Measurements from ENCODE around the gene CALCOCO2.
"Not testable (repeated sequence)": the region's sequence is repeated elsewhere in the genome, so short reads cannot be mapped to it uniquely, and the experiment has no call there.

Gene CALCOCO2

GRCh38 chr17:48837458-48837857, 6.6 kb downstream of the CALCOCO2 start:
- DNase-seq, result peak; percentile 51 to 85 (median 81)
- H3K9me3 ChIP-seq (ENCODE audit: control extremely low read depth in 1 of 5, control insufficient read depth in 4 of 5, insufficient read depth in 2 of 5, low read depth in 1 of 5, low read length in 4 of 5); POLR2A ChIA-PET; H3K27me3 ChIP-seq (replicated peaks in 2 of 5; ENCODE audit: control insufficient read depth in 4 of 5, insufficient read depth in 5 of 5, low read length in 4 of 5); H3K27ac ChIP-seq (ENCODE audit: insufficient read depth in 1 of 2, low read depth in 1 of 2, low read length in 2 of 2, poor library complexity in 1 of 2, severe bottlenecking in 2 of 2); H3K36me3 ChIP-seq (ENCODE audit: control insufficient read depth in 4 of 4, insufficient read depth in 4 of 4, low read length in 3 of 4): not testable (repeated sequence)
- whole genome bisulfite sequencing (ENCODE audit: insufficient coverage), result 21% methylated on average over 3 of the region's 4 CpGs
- CTCF ChIA-PET, result interaction anchor here (0.6 to 5.0 kb wide), 4 partner anchors 23 to 166 kb away, joined by 3 to 45 read pairs (median 8); partner anchors contain the start of gene TTLL6
- Histone ChIP-seq H3K4me3 (ENCODE audit: control insufficient read depth in 1 of 7, extremely low read depth in 1 of 7, insufficient read depth in 4 of 7, low read depth in 2 of 7, low read length in 6 of 7) (peak overlapping the region in 2 of 7 experiments; percentile 9 to 57), H3K4me1 (ENCODE audit: control extremely low read depth in 1 of 4, control insufficient read depth in 4 of 4, insufficient read depth in 4 of 4, low read length in 3 of 4) (peaks cover 12 to 76% (median 56%) of the 10 kb centered on the region in 4 experiments)

GRCh38 chr17:48840441-48840840, 9.6 kb downstream of the CALCOCO2 start:
- POLR2A ChIA-PET, result no interaction called here

GRCh38 chr17:48841395-48841831, 10.6 kb downstream of the CALCOCO2 start:
- Histone ChIP-seq H3K27ac (ENCODE audit: insufficient read depth in 1 of 2, low read depth in 1 of 2, low read length in 2 of 2, poor library complexity in 1 of 2, severe bottlenecking in 2 of 2) (peak overlapping the region in 1 of 2 experiments; percentile 40), H3K36me3 (ENCODE audit: control insufficient read depth in 4 of 4, insufficient read depth in 4 of 4, low read length in 3 of 4) (peaks cover 10 to 35% (median 17%) of the 10 kb centered on the region in 4 experiments), H3K27me3 (replicated peaks in 2 of 5; ENCODE audit: control insufficient read depth in 4 of 5, insufficient read depth in 5 of 5, low read length in 4 of 5) (no peaks in the 10 kb centered on the region), H3K9me3 (ENCODE audit: control extremely low read depth in 1 of 5, control insufficient read depth in 4 of 5, insufficient read depth in 2 of 5, low read depth in 1 of 5, low read length in 4 of 5) (no peaks in the 10 kb centered on the region), H3K4me3 (ENCODE audit: control insufficient read depth in 1 of 7, extremely low read depth in 1 of 7, insufficient read depth in 4 of 7, low read depth in 2 of 7, low read length in 6 of 7) (peak overlapping the region in 5 of 7 experiments; percentile 23 to 77 (median 39)), H3K4me1 (ENCODE audit: control extremely low read depth in 1 of 4, control insufficient read depth in 4 of 4, insufficient read depth in 4 of 4, low read length in 3 of 4) (peaks cover 12 to 57% (median 47%) of the 10 kb centered on the region in 4 experiments)
- POLR2A ChIA-PET, result interaction anchor here (1.9 kb wide), 1 partner anchor 10 kb away, joined by 9 read pairs; no protein-coding TSS in a partner anchor
- DNase-seq, result peak; percentile 84 to 96 (median 94)
- CTCF ChIA-PET, result interaction anchor here (1.0 to 3.9 kb wide), 11 partner anchors 10 to 137 kb away, joined by 3 to 24 read pairs (median 4); partner anchors contain the start of gene CALCOCO2
- WGBS (ENCODE audit: insufficient coverage), result no CpG with 5 or more reads among the region's 3 CpGs

More at GRCh38 chr17:48840441-48840840, 9.6 kb downstream of the CALCOCO2 start:
- no peaks in the 10 kb centered on the region for H3K27me3 ChIP-seq (replicated peaks in 2 of 5; ENCODE audit: control insufficient read depth in 4 of 5, insufficient read depth in 5 of 5, low read length in 4 of 5)
- no peak overlapping the region for H3K27ac ChIP-seq (ENCODE audit: insufficient read depth in 1 of 2, low read depth in 1 of 2, low read length in 2 of 2, poor library complexity in 1 of 2, severe bottlenecking in 2 of 2)
- H3K4me3 ChIP-seq (ENCODE audit: control insufficient read depth in 1 of 7, extremely low read depth in 1 of 7, insufficient read depth in 4 of 7, low read depth in 2 of 7, low read length in 6 of 7), result no peak overlapping the region
- H3K36me3 ChIP-seq (ENCODE audit: control insufficient read depth in 4 of 4, insufficient read depth in 4 of 4, low read length in 3 of 4), result peaks cover 8 to 28% (median 15%) of the 10 kb centered on the region in 4 experiments
- H3K9me3 ChIP-seq (ENCODE audit: control extremely low read depth in 1 of 5, control insufficient read depth in 4 of 5, insufficient read depth in 2 of 5, low read depth in 1 of 5, low read length in 4 of 5), result no peaks in the 10 kb centered on the region
- no peak for DNase-seq
- CTCF ChIA-PET, result interaction anchor here (1.1 to 3.9 kb wide), 7 partner anchors 9 to 136 kb away, joined by 3 to 24 read pairs (median 8); partner anchors contain the start of gene CALCOCO2
- 88% methylated on average over 3 of the region's 3 CpGs for WGBS (ENCODE audit: insufficient coverage)
- H3K4me1 ChIP-seq (ENCODE audit: control extremely low read depth in 1 of 4, control insufficient read depth in 4 of 4, insufficient read depth in 4 of 4, low read length in 3 of 4), result peaks cover 12 to 64% (median 53%) of the 10 kb centered on the region in 4 experiments

GRCh38 chr17:48842746-48843145, 11.9 kb downstream of the CALCOCO2 start:
- DNase-seq, result no peak
- H3K9me3 ChIP-seq (ENCODE audit: control extremely low read depth in 1 of 5, control insufficient read depth in 4 of 5, insufficient read depth in 2 of 5, low read depth in 1 of 5, low read length in 4 of 5), result no peaks in the 10 kb centered on the region
- no CpG with 5 or more reads among the region's 3 CpGs for WGBS (ENCODE audit: insufficient coverage)
- H3K4me3 ChIP-seq (ENCODE audit: control insufficient read depth in 1 of 7, extremely low read depth in 1 of 7, insufficient read depth in 4 of 7, low read depth in 2 of 7, low read length in 6 of 7), result no peak overlapping the region
- POLR2A ChIA-PET, result interaction anchor here (1.9 kb wide), 1 partner anchor 9 kb away, joined by 9 read pairs; no protein-coding TSS in a partner anchor
- peaks cover 10 to 41% (median 20%) of the 10 kb centered on the region in 4 experiments for H3K36me3 ChIP-seq (ENCODE audit: control insufficient read depth in 4 of 4, insufficient read depth in 4 of 4, low read length in 3 of 4)
- no peak overlapping the region for H3K27ac ChIP-seq (ENCODE audit: insufficient read depth in 1 of 2, low read depth in 1 of 2, low read length in 2 of 2, poor library complexity in 1 of 2, severe bottlenecking in 2 of 2)
- H3K4me1 ChIP-seq (ENCODE audit: control extremely low read depth in 1 of 4, control insufficient read depth in 4 of 4, insufficient read depth in 4 of 4, low read length in 3 of 4), result peaks cover 8 to 46% (median 35%) of the 10 kb centered on the region in 4 experiments
- H3K27me3 ChIP-seq (replicated peaks in 2 of 5; ENCODE audit: control insufficient read depth in 4 of 5, insufficient read depth in 5 of 5, low read length in 4 of 5), result no peaks in the 10 kb centered on the region
- CTCF ChIA-PET, result interaction anchor here (1.0 to 3.9 kb wide), 9 partner anchors 7 to 164 kb away, joined by 3 to 24 read pairs (median 4); partner anchors contain the start of genes CALCOCO2 and TTLL6

DNA sequence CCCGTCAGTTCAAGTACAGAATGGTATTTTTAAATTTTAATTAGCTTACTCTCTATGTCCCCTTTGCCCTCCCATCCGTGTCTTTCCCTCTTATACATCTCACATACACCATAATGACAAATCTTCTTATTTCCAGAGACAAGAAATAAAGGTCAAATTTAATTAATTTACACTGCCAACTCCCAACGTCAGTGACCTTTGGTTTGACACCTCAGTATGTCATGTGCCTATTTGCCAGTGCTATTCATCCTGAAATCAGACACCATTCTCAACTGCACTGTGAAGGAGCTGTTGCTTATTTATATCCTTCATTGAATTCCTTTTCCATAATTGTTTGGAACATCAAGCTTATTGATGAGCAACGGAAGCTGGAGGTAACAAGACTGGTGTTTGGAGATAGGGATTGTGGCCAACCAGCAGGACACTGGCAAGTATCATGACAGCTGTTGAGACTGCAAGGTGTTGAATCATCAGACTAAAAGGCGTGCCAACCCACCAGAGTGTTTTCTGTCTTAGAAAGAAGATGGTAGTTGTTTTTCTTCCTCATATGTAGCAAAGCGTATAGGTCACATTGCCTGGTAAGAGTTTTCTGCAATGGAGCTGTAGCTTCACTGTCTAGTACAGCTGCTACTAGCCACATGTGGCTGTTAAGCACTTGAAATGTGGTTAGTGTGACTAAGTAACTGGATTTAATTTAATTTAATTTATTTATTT, 12.5 kb downstream of the CALCOCO2 start:
- H3K27ac ChIP-seq (ENCODE audit: insufficient read depth in 1 of 2, low read depth in 1 of 2, low read length in 2 of 2, poor library complexity in 1 of 2, severe bottlenecking in 2 of 2), result no peak overlapping the region
- 98% methylated on average over 4 of the region's 6 CpGs for WGBS (ENCODE audit: insufficient coverage)
- H3K36me3 ChIP-seq (ENCODE audit: control insufficient read depth in 4 of 4, insufficient read depth in 4 of 4, low read length in 3 of 4), result peaks cover 11 to 47% (median 20%) of the 10 kb centered on the region in 4 experiments
- peaks cover 8 to 40% (median 30%) of the 10 kb centered on the region in 4 experiments for H3K4me1 ChIP-seq (ENCODE audit: control extremely low read depth in 1 of 4, control insufficient read depth in 4 of 4, insufficient read depth in 4 of 4, low read length in 3 of 4)
- no peaks in the 10 kb centered on the region for H3K27me3 ChIP-seq (replicated peaks in 2 of 5; ENCODE audit: control insufficient read depth in 4 of 5, insufficient read depth in 5 of 5, low read length in 4 of 5)
- CTCF ChIA-PET, result interaction anchor here (1.0 to 3.9 kb wide), 11 partner anchors 8 to 165 kb away, joined by 3 to 24 read pairs (median 4); partner anchors contain the start of genes CALCOCO2 and TTLL6
- no peaks in the 10 kb centered on the region for H3K9me3 ChIP-seq (ENCODE audit: control extremely low read depth in 1 of 5, control insufficient read depth in 4 of 5, insufficient read depth in 2 of 5, low read depth in 1 of 5, low read length in 4 of 5)
- POLR2A ChIA-PET, result interaction anchor here (0.6 kb wide), 1 partner anchor 988 kb away, joined by 3 read pairs; no protein-coding TSS in a partner anchor
- no peak for DNase-seq
- no peak overlapping the region for H3K4me3 ChIP-seq (ENCODE audit: control insufficient read depth in 1 of 7, extremely low read depth in 1 of 7, insufficient read depth in 4 of 7, low read depth in 2 of 7, low read length in 6 of 7)

DNA sequence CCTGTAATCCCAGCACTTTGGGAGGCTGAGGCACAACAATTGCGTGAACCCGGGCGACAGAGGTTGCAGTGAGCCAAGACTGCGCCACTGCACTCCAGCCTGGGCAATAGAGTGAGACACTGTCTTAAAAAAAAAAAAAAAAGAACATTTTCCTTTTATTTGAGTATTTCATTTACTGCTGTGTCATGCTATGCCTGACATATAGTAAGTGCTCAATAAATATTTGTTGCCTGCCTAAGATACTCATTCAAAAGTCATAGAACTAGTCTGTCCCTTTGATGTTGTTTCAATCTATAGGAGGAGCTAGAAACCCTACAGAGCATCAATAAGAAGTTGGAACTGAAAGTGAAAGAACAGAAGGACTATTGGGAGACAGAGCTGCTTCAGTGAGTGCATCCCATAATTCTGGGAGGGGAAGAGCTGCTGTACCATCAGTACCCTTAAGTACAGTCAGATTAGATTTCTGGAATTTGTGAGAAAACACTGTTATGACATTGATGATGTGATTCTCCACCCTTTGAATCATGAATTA, 20.0 kb downstream of the CALCOCO2 start:
- peak overlapping the region; percentile 98 to 99 for H3K27ac ChIP-seq (ENCODE audit: insufficient read depth in 1 of 2, low read depth in 1 of 2, low read length in 2 of 2, poor library complexity in 1 of 2, severe bottlenecking in 2 of 2)
- H3K4me1 ChIP-seq (ENCODE audit: control extremely low read depth in 1 of 4, control insufficient read depth in 4 of 4, insufficient read depth in 4 of 4, low read length in 3 of 4), result peaks cover 23 to 46% (median 30%) of the 10 kb centered on the region in 4 experiments

More for the DNA sequence above, 20.0 kb downstream of the CALCOCO2 start:
- no peaks in the 10 kb centered on the region for H3K27me3 ChIP-seq (replicated peaks in 2 of 5; ENCODE audit: control insufficient read depth in 4 of 5, insufficient read depth in 5 of 5, low read length in 4 of 5)
- H3K36me3 ChIP-seq (ENCODE audit: control insufficient read depth in 4 of 4, insufficient read depth in 4 of 4, low read length in 3 of 4), result peaks cover 15 to 57% (median 30%) of the 10 kb centered on the region in 4 experiments
- H3K4me3 ChIP-seq (ENCODE audit: control insufficient read depth in 1 of 7, extremely low read depth in 1 of 7, insufficient read depth in 4 of 7, low read depth in 2 of 7, low read length in 6 of 7), result no peak overlapping the region
- ChIA-PET POLR2A (interaction anchor here (1.8 kb wide), 1 partner anchor 9 kb away, joined by 9 read pairs; no protein-coding TSS in a partner anchor), CTCF (interaction anchor here (0.9 to 50.0 kb wide), 9 partner anchors 9 to 97 kb away, joined by 3 to 1090 read pairs (median 5); partner anchors contain the start of gene TTLL6)
- no peaks in the 10 kb centered on the region for H3K9me3 ChIP-seq (ENCODE audit: control extremely low read depth in 1 of 5, control insufficient read depth in 4 of 5, insufficient read depth in 2 of 5, low read depth in 1 of 5, low read length in 4 of 5)
- DNase-seq, result peak in 2 of 3 donors; percentile 58 to 69
- WGBS (ENCODE audit: insufficient coverage), result 100% methylated on average over 2 of the region's 4 CpGs

Data from common myeloid progenitor, CD34-positive (primary cell).